Right renal pelvis (tissue), 4 donors: ENCODE data around the gene NUP107. TPM values are rescaled to one million over a fixed set of nuclear protein-coding genes. Genes with fewer than 3 reads are reported as not detected.

Experiments
- DNase-seq, 4 donors: peaks; one replicate each; pipeline ENCODE4 v3.0.0-alpha.2; 2013; ENCODE audit warnings: low read depth in 4 of 4, low spot score in 3 of 4, missing footprints in 1 of 4
- polyA plus RNA-seq, 4 donors: library from polyadenylated mRNA; unstranded; fragments of 120-200 nt; gene quantifications; one replicate each; pipeline ENCODE4 v1.2.1, GENCODE V29; 2013; ENCODE audit not compliant: insufficient read length in 4 of 4

NUP107 gene
- polyA plus RNA-seq, 4 donors: 60.2 to 74.7 (median 66.8) TPM

DNA sequence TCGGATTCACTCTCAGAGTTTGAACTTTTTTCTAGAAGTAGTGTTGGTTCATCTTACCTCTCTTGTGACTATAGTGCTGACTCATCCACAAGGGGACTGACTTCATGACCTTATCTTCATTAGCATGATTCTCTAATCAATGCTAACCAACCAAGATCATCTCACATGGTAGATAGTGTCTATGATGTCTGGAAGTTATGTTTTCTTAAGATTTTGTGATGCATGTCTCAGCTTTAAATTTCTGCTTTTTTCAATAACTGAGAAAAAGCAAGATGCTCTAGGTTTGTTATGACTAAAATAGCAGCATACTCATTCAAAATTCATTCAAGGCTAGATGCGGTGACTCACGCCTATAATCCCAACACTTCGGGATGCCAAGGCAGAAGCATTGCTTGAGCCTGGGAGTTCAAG, 46.9 kb downstream of the NUP107 start:
- DNase-seq: no peak

DNA sequence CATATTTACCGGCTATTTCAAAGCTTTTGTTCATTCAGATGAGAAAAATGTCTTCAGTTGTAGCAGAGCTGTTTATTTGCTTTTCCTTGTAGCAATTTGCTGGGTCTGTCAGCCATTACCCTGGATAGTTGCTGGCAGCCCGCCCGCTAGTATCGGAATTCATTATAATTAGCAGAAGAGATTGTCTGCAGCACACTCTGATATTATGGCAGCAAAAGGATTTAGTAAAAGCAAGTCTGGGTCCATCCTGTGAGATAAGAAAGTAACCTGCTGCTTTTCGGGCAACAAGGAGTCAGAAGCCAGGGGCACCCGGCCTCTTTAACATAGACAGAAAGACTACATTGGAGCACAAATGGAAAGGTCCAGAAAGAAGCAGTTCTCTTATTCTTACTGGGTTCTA, 53.1 kb downstream of the NUP107 start:
- no peak for DNase-seq

DNA sequence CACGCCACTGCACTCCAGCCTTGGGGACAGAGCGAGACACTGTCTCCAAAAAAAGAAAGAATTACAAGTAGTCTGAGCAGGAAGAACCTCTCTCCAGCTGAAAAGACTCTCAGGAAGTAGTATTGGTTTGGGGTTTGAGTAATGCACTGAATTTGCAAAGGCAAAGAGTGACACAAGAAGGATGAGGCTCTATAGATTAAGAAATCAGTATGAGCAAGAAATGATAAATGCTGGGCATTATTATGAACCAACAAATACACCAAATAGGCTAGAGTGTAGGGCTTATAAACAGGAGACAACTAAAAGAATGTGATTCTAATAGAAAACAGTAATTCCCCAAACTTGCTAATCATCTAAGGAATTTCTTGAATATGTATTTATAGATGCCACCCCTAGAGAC, 56.6 kb downstream of the NUP107 start:
- DNase-seq: no peak

DNA sequence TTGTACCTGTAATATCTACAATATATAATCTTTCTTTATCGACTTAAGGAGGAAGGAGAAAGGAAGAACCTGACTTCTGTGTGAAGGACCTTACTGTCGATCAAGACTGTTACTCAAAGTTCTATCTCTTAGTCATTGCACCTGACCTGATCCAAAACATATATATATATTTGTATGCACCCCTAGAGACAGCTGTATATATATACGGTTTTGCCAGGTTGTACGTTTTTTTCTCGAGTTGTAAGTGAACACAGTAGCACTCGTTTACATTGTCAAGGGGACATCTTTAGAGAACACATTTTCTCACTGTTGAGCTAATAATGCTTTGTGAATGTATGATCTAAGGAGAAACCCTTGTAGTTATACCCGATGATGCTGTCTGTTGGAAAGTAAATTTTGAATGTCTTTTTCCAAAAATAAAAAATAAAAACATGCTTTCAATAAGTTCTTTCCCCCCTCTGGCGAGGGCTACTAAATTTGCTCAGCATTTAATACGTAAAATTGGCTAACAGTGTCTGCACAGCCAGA, 58.7 kb downstream of the NUP107 start:
- DNase-seq: no peak

DNA sequence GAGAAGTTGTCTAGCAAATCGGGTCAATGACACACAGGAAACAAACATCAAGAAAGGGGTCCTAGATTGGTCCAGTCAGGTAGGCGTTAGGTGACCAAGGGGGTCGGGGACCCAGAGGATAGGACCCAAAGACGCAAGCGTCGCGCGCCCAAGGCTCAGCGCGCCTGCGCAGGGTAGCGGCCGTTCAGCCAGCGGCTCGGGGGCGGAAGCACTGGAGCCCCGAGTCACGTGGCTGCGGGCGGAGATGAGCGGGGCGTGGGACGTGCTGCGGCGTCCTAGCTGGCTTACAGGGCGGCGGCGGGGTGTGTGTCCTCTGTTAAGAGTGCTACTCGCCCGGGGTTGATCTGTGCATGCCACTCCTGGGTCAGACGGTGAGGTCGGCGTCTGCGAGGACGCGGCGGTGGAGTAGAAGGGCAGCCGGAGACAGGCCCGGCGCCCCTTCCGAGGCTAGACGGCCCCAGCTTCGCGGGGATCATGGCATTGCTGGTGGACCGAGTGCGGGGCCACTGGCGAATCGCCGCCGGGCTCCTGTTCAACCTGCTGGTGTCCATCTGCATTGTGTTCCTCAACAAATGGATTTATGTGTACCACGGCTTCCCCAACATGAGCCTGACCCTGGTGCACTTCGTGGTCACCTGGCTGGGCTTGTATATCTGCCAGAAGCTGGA, 59.3 kb downstream of the NUP107 start, which contains the start of gene SLC35E3:
Gene SLC35E3, plus strand, starts transcription at position 273 of the 668 bp plus-strand sequence. Its CDS starts 202 bp downstream, at position 475.
- DNase-seq: peak; percentile 76 to 85 (median 80)

DNA sequence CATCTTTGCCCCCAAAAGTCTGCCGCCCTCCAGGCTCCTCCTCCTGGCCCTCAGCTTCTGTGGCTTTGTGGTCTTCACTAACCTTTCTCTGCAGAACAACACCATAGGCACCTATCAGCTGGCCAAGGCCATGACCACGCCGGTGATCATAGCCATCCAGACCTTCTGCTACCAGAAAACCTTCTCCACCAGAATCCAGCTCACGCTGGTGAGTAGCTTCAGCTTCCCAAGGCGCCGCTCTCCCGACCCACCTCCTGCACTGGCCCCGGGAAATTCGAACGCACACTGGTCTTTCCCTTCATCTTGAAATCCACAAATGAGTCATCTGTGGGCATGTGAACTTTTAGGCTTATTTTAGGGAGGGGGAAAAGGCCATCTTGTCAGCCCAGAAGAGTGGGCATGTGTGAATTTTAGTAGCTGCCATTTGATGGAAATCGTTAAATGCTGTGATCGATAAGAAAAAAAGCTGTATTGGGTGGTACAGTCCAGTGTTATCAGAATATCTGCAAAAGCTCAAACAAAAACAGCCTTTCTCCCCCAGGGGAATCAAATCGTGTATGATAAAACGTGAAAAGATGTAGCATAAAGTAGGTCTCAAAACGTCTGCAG, 59.9 kb downstream of the NUP107 start:
- peak; percentile 18 to 34 (median 26) for DNase-seq

DNA sequence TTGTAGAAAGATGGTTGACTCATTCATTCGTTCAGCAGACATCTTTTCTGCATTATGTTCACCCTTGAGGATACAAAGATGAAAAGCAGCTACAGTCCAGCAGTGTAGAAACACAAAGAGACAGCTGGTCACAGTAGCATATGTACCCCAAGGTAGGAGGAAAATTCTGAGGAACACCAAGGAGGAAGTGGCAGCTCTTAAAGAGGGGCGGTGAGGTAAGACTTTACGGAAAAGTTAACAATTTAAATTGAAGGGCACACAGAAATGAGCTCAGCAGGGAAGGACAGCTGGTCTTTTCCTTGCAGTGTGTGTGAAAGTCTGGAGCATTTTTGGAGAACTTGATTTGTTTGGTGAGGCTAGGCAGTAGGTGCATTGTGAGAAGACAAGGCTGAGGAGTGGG, 62.7 kb downstream of the NUP107 start:
- DNase-seq: no peak

DNA sequence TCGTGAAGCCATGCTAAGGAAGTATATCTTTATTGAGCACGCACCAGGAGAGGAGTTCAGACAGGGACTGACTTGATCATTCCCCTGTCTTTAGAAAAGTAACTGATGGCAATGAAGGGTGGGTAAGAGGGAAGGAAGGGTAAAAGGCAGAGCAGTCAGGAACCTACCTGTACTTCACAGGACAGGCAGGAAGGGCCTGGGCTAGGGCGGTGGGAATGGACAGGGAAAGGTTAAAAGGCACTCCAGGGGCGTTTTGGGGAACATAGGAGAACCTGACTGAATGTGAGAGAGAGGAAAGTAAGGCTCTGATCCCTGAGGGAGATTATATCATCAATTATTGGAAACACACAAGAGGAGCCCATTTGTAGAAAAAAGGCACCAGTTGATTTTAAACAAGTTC, 63.1 kb downstream of the NUP107 start:
- DNase-seq: no peak

DNA sequence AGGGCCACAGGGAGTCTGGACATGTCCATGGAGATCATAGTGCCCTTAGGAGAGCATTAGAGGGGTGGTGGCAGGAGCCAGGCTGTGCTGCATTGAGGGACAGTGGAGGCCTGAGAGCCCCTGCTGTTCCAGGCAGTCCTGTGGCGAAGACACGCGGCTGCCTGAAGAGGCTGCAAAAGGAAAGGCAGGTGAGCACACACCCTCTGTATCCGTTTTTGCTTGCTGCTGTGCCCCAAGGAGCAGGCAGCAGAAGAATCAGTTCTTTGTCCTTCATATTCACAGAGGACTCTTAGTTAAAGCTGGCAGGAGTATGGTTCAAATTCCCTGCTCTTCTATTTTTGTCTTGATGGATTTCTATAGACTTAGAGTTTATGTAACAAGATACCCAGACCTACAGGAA, 63.7 kb downstream of the NUP107 start:
- no peak for DNase-seq

DNA sequence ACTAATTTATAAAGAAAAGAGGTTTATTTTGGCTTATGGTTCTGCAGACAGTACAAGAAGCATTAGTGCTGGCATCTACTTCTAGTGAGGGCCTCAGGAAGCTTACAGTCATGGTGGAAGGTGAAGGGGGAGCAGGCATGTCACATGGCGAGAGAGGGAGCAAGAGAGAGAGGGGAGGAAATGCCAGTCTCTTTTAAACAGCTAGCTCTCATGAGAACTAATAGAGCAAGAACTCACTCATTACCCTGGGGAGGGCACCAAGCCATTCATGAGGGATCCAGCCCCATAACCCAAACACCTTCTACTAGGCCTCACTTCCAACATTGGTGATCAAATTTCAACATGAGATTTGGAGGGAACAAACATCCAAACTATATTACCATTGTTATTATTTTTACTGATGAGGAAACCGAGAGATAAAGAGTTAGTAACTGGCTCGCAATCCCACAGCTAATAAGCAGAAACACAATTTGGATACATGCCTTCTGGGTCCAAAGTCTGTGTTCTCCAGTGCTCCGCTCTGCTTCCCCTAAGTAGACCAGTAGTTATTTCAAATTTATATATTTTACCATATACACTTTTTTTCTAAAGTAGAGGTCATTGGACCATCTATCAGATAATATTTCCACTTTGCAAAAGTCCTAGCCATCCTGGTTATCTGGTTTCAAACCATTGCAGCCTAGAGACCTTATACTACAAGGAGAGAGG, 68.9 kb downstream of the NUP107 start:
- no peak for DNase-seq

DNA sequence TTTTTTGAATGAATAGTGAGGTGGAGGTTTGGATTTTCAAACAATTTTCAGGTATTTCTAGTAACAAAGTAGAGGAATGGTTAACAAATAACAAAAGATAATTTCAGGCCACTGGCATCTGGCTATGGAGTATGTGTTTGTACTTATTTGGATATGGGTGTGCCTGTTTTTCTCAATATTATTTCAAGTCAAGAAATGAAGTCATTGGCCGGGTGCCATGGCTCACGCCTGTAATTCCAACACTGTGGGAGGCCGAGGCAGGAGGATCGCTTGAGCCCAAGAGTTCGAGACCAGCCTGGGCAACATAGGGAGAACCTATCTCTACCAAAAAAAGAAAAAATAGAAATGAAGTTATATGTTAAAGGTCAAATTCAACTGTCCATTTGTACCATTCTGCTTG, 73.1 kb downstream of the NUP107 start:
- no peak for DNase-seq

DNA sequence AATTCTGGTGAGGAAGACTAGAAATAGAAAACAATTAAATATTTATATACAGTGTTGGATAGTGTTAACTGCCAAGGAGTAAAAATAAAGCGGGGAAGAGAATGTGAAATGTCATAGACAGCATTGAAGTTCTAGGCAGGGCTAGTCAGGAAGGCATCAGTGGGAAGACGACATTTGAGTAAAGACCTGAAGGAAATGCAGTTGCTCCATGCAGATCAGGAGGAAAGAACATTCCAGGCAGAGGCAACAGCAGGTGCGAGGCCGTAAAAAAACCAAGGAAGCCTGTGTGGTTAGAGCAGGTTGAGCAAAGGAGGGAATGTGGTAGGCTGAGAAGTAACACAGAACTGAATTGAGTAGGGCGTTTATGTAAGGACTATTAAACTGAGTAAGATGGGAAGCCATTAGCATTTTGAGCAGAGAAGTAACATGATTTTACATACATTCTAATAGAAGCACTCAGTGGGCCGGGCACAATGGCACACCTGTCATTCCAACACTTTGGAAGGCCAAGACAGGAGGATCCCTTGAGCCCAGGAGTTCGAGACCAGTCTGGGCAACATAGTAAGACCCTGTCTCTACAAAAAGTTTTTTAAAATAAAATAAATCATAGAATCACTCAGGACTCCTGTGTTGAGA, 74.1 kb downstream of the NUP107 start:
- no peak for DNase-seq

DNA sequence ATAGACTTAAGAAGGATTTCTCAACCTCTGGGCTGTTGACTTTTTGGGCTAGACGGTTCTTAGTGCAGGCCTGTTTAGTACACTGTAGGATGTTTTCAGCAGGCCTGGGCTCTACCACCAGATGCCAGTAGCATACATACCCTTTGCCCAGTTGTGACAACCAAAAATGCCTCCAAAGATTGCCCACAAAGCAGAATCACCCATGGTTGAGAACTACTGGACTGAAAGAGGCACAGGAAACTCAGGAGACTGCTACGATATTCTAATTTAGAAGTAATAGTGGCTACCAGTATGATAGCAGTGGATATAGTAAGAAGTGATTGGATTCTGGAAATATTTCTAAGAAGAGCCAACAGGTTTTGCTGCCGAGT, 74.6 kb downstream of the NUP107 start:
- no peak for DNase-seq

DNA sequence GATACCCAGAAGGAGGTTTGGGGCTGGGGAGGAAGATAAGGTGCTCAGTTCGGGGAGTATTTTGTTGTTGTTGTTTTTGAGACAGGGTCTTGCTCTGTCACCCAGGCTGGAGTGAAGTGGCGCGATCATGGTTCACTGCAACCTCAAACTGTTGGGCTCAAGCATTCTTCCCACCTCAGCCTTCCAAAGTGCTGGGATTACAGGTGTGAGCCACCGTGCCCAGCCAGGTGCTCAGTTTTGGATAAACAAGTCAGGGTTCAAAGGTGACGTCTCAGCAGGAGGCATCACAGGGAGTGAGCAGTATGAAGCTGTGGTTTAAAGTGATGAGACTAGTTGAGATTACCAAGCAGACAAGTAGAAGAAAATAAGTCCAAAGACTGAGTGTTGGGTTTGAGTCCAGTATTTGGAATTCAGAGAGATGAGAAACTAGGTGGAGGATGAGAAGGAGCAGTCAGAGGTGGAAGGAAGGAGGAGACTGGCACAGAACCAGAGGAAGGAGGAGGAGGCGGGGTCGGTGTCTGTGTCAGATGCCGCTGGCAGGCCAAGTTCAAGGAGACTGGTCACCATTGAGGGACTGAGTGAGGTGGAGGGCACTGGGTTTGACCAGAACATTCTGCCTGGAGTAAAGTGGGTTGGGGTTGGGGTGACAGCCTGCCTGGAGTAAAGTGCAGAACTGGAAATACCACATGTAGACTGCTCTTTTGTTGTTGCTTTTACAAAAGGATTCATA, 75.3 kb downstream of the NUP107 start:
- no peak for DNase-seq

DNA sequence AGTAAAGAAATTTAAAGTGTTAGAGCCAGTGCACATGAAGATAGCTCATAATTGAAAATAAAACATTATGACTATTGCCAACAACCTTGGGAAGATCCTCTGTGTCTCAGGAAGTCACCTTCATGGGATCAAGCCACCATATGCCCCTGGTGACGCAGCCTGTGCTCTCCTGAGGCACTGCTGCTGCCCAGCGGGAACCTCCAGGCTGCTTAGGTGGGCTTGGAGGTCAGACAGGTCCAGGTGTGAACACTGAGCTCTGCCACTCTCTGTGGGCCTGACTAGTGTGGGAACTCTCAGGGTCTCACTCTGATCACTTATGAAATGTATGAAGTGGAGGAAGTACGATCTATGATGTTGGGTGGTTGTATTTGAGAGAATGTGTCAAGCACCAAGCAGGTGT, 75.9 kb downstream of the NUP107 start:
- no peak for DNase-seq

DNA sequence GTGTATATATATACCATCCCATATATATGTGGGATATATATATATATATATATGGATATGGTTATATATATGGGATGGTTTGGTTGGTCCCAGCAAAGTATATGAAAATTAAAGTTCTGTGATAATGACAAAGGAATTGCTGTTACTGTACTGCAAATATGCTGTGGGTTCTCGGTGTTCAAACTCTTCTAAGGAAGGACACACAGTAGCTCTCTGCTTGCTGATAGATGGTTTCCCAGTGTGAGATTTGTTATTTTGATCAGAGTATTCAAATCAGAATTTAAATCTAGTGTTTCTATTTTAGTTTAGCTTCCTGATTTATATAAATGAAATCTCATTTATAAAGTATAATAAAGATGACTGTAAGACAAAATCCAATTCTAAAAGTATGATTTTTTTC, 78.9 kb downstream of the NUP107 start:
- DNase-seq: no peak

DNA sequence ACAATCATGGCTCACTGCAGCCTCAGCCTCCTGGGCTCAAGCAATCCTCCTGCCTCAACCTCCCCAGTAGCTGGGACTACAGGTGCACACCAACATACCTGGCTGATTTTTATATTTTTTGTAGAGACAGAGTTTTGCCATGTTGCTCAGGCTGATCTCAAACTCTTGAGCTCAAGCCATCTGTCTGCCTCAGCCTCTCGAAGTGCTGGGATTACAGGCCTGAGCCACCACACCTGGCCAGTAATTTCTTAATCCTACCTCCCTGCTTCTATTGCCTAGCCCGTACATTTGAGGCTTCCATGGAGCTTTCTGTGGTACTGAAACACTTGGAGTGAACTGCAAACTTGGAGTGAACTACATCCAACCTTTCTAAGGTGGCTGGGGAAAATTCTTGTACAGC, 79.9 kb downstream of the NUP107 start:
- DNase-seq: no peak

DNA sequence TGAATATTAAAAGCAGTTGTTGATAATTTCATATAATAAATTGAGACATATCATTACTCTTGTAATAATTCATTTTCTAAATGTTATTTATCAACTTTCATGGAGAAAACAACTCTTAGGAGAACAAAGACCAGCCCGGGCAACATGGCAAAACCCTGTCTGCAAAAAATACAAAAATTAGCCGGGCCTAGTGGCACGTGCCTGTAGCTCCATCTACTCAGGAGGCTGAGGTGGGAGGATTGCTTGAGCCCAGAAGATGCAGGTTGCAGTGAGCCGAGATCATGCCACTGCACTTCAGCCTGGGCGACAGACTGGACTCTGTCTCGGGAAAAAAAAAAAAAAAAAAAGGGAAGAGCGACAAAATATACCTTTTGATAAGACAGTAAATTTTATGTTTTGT, 80.4 kb downstream of the NUP107 start:
- no peak for DNase-seq

DNA sequence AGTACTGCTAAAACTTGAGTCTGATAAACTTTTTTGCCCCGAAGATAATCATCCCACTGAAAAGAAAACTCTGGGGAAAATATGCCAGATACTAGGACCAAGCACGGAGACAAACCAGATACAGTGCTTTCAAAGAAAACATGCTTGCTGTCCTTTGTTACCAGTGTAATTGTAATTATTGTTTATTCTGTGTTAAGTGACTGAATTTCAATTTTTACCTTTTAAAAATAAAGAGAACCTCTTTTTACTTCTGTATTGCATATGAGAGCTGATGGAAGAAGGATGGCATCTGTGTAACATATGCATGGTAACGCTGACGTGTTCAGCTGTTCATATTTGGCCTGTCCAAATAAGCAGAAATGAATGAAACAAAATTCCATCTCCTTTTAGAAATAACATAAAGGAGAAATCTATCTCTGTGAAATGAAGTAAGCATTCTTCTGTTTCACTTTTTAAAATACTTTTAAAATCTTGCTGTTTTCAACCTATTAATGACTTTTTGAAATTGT, 81.7 kb downstream of the NUP107 start:
- DNase-seq: no peak

DNA sequence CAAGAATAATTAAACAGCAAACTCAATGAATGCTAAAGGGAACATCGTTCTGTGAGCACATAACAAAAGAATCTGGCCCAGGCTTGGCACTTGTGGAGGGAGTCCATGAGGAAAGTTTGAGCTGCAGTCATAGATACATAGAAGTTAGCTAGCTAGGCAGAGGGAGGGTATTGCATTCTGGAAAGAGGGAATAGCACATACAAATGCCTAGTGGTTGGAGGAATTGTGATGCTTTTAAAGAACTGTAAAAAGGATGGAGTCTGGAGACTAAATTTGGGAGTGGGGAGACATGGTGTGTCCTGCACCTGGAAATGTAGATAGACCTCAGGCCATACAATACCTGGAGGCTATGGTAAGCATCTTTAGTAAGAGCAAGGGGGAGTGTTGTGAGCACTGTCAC, 83.2 kb downstream of the NUP107 start:
- DNase-seq: no peak
